Neutrophil (primary cell): ENCODE measurements around the gene AGXT.

ENCODE experiments used
- H3K27ac ChIP-seq: fragments of 200-600 bp; sonication (generic); 2 replicates; pipeline ENCODE4 v1.5.1; 2016; ENCODE audit warnings: mild to moderate bottlenecking, moderate library complexity
- H3K27me3 ChIP-seq: fragments of 200-600 bp; sonication (generic); 2 replicates; pipeline ENCODE4 v1.6.0; 2016; ENCODE audit warnings: mild to moderate bottlenecking
- H3K36me3 ChIP-seq: fragments of 200-600 bp; sonication (generic); 2 replicates; pipeline ENCODE4 v1.5.1; 2017
- H3K4me1 ChIP-seq, 2 experiments: fragments of 200-600 bp in 1 of 2; sonication (generic) in 1 of 2; 1 replicate in 1 of 2; 2 replicates in 1 of 2; pipeline versions ENCODE4 v1.5.1 to v1.6.1; 2013 to 2016; ENCODE audit warnings: low read depth in 1 of 2, low read length in 1 of 2, mild to moderate bottlenecking in 1 of 2, moderate library complexity in 1 of 2; ENCODE audit not compliant: control insufficient read depth in 1 of 2, insufficient read depth in 1 of 2
- H3K4me3 ChIP-seq, 2 experiments: fragments of 200-600 bp in 1 of 2; sonication (generic) in 1 of 2; 1 replicate in 1 of 2; 2 replicates in 1 of 2; pipeline ENCODE4 v1.5.1; 2013 to 2016; ENCODE audit warnings: low read depth in 1 of 2, low read length in 1 of 2, mild to moderate bottlenecking in 1 of 2, moderate library complexity in 1 of 2
- H3K9me3 ChIP-seq: fragments of 200-600 bp; sonication (generic); 2 replicates; pipeline ENCODE4 v1.5.1; 2016
- CTCF ChIP-seq: fragments of 200-600 bp; sonication (generic); IDR thresholded peaks from 2 replicates; pipeline ENCODE4 v1.5.1; 2016; ENCODE audit warnings: antibody characterized with exemption

The AGXT gene

GRCh38 chr2:240895656-240896388, 27.2 kb downstream of the AGXT start, which contains the start of gene MAB21L4:
Gene MAB21L4, minus strand, starts transcription at chr2:240896156. Its CDS starts 159 bp downstream, at chr2:240895997.
- no peak within 1 kb of the TSS for H3K4me3 ChIP-seq
- no peaks in the 10 kb centered on the region for H3K4me1 ChIP-seq
- no peaks in the 10 kb centered on the region for H3K36me3 ChIP-seq
- H3K9me3 ChIP-seq = no peaks in the 10 kb centered on the region
- no peak for TF ChIP-seq CTCF
- no peaks in the 10 kb centered on the region for H3K27me3 ChIP-seq
- H3K27ac ChIP-seq = no peak within 1 kb of the TSS

DNA sequence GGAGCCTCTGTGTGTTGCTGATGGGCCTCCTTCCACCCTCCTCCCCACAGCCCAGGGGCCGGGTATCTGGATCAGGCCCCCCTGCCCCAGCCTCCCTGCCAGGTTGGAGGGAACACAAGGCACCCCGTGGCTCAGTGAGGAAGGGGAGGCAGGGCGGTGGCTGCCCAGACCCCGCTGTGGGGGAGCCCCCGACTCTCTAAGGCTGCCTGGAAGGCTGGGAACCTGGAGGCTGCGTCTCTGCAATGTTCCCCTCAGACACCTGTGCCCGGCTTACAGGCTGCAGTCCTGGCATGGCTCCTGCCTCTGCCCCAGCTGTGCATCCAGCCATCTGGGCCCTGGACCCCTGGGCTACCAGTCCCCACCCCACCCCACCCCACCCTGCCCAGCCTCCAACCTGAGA, 27.8 kb downstream of the AGXT start:
- H3K27me3 ChIP-seq = no peaks in the 10 kb centered on the region
- no peak overlapping the region for H3K4me3 ChIP-seq
- H3K9me3 ChIP-seq = no peaks in the 10 kb centered on the region
- no peak for TF ChIP-seq CTCF
- no peaks in the 10 kb centered on the region for H3K4me1 ChIP-seq
- no peaks in the 10 kb centered on the region for H3K36me3 ChIP-seq
- H3K27ac ChIP-seq = no peak overlapping the region

DNA sequence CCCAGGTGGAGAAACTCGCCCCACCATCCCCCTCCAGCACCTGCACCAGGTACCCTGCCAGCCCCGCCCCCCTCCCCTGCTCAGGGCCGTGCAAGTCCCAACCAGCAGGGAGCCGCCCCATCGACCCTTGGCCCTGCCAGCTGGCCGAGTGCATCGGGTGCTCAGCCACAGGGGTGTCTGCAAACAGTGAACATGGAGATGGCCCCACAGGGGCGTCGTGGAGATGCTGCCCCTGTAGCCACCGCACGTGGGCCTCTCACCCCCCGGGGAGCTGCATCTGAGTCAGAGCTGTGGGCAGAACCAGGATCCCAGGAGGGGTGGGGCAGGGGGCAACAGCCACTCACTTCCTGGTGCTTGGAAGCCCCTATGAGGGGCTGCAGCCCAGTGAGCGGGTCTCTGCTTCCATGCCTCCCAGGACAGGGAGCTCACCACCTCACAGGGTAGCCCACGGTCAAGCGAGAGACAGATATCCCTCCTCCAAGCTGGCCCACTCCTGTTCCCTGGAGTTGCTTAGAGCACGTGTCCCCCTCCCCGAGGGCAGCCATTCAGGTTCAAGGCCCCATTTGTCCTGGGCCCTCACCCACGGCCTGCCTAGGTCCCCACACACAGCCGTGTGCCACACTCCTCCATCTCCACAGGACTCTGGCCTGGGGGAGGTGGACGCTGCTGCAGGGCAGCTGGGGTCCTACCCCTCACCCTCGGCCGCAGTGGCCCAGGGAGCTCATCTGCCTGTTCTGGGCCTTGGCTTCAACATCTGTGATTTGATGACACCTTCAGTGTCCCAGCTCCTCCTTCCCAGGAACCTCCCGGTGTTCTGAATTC, 28.5 kb downstream of the AGXT start:
- Histone ChIP-seq H3K36me3 (no peaks in the 10 kb centered on the region), H3K27me3 (no peaks in the 10 kb centered on the region), H3K4me3 (no peak overlapping the region), H3K27ac (no peak overlapping the region), H3K4me1 (no peaks in the 10 kb centered on the region), H3K9me3 (no peaks in the 10 kb centered on the region)
- no peak for TF ChIP-seq CTCF

DNA sequence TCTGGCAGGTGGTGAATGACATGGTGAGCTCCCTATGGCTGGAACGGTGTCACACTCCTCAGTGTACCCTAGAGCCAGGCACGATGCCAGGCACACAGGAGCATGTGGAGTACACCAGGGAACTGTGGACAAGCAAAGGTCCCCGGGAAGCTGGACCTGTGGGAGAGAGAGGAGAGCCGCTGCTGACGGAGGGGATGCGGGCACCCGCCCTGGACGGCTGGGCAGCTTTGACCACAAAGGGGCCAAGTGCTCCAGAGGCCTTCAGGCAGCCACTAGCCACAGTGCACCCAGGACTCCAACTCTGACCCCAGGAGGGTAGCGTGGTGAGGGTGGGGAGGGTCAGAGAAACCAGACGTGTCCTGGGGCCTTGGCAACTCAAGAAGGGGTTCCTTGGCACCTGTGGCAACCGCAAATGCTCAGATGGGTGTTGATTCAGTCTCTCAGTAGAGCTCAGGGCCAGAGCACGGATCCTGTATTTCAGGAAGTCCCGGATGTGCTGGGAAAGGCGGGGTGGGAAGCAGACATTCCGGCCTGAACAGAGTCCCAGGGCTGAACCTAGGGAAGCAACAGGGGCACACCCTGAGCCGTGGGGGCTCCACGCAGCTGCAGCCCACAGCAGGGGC, 29.6 kb downstream of the AGXT start:
- H3K27me3 ChIP-seq = no peaks in the 10 kb centered on the region
- no peak overlapping the region for H3K4me3 ChIP-seq
- no peaks in the 10 kb centered on the region for H3K36me3 ChIP-seq

More for the DNA sequence above, 29.6 kb downstream of the AGXT start:
- H3K27ac ChIP-seq = no peak overlapping the region
- no peaks in the 10 kb centered on the region for H3K9me3 ChIP-seq
- no peak for TF ChIP-seq CTCF
- H3K4me1 ChIP-seq = no peaks in the 10 kb centered on the region
